Osteocyte (in vitro differentiated cells): Measurements from ENCODE around the gene PRDM2. TPM values are rescaled to one million over a fixed set of nuclear protein-coding genes. Genes with fewer than 3 reads are reported as not detected.

Experiments used
- DNase-seq: peaks from one replicate; pipeline ENCODE4 v3.0.0; 2021; ENCODE audit warnings: mixed read lengths; ENCODE audit not compliant: unreplicated experiment; ENCODE audit errors: extremely low spot score
- H3K27ac Mint-ChIP-seq: one replicate; pipeline ENCODE4 v1.8.0; 2021; ENCODE audit warnings: mild to moderate bottlenecking, mixed read lengths; ENCODE audit not compliant: unreplicated experiment
- H3K27me3 Mint-ChIP-seq: one replicate; pipeline ENCODE4 v1.8.0; 2021; ENCODE audit warnings: mixed read lengths; ENCODE audit not compliant: unreplicated experiment
- H3K36me3 Mint-ChIP-seq: one replicate; pipeline ENCODE4 v1.8.0; 2021; ENCODE audit warnings: mixed read lengths; ENCODE audit not compliant: unreplicated experiment
- H3K4me1 Mint-ChIP-seq: one replicate; pipeline ENCODE4 v1.8.0; 2021; ENCODE audit warnings: mixed read lengths; ENCODE audit not compliant: unreplicated experiment
- H3K4me3 Mint-ChIP-seq: one replicate; pipeline ENCODE4 v1.8.0; 2021; ENCODE audit warnings: mild to moderate bottlenecking, moderate library complexity, mixed read lengths; ENCODE audit not compliant: unreplicated experiment
- H3K9me3 Mint-ChIP-seq: one replicate; pipeline ENCODE4 v1.8.0; 2021; ENCODE audit warnings: mixed read lengths; ENCODE audit not compliant: unreplicated experiment
- total RNA-seq: library from RNA; stranded (reverse); gene quantifications from 2 replicates; pipeline ENCODE4 v1.2.1, GENCODE V29; 2021
- TF ChIP-seq, protein P1 (sequence below): fragments of 200-600 bp; sonication (generic); IDR thresholded peaks from 2 replicates; pipeline ENCODE4 v1.5.0; 2021; ENCODE audit warnings: antibody characterized with exemption, mild to moderate bottlenecking, moderate library complexity

PRDM2 gene
- total RNA-seq, 1 donor from 2014 or later: 51.7 TPM

DNA sequence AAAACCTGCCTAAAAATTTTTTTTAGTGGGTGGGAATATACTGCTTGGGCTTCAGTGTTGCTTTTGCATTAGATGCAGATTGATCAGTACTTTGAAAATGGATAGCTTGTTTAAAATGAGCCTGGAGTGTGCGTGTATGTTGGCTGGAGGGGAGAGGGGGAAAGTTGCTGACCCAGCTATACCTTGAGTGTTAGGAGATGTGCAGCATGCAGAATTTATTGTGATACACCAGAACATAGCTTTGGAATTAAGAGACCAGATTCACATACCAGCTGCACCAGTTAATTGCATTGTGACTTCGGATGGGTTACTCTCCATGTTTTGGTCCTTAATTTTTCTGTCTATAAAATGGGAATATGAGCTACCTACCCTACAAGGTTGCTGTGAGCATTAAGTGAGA lies 60.4 kb downstream of the PRDM2 start:
- DNase-seq: no peak

DNA sequence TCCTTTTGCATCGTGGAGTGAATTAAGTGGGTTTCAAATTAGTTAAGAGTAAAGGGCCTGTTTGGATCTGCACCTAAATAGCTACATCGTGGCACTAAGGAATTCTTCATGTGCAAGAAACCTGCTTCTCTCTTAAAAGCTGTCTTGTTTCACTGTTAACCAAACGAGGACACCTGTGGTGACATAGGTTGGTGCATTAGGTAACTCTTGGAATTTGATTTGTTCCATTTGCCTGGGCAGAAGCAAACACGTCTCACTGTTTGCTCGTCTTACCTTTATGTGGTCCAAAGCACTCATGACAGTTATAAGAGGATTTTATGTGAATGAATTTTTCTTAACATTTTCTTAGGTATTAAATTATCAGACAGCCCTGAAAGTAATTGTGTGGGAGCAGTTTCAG lies 60.9 kb downstream of the PRDM2 start:
- no peak for DNase-seq
- H3K27me3 Mint-ChIP-seq: no peaks in the 10 kb centered on the region
- H3K9me3 Mint-ChIP-seq: no peaks in the 10 kb centered on the region
- peak overlapping the region; percentile 15 for H3K27ac Mint-ChIP-seq
- H3K4me3 Mint-ChIP-seq: no peak overlapping the region
- peaks cover 82% of the 10 kb centered on the region for H3K4me1 Mint-ChIP-seq
- H3K36me3 Mint-ChIP-seq: no peaks in the 10 kb centered on the region
- TF ChIP-seq, protein P1, sequence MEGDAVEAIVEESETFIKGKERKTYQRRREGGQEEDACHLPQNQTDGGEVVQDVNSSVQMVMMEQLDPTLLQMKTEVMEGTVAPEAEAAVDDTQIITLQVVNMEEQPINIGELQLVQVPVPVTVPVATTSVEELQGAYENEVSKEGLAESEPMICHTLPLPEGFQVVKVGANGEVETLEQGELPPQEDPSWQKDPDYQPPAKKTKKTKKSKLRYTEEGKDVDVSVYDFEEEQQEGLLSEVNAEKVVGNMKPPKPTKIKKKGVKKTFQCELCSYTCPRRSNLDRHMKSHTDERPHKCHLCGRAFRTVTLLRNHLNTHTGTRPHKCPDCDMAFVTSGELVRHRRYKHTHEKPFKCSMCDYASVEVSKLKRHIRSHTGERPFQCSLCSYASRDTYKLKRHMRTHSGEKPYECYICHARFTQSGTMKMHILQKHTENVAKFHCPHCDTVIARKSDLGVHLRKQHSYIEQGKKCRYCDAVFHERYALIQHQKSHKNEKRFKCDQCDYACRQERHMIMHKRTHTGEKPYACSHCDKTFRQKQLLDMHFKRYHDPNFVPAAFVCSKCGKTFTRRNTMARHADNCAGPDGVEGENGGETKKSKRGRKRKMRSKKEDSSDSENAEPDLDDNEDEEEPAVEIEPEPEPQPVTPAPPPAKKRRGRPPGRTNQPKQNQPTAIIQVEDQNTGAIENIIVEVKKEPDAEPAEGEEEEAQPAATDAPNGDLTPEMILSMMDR: no peak

More for the DNA sequence above, 60.4 kb downstream of the PRDM2 start:
- Mint-ChIP-seq H3K9me3 (no peaks in the 10 kb centered on the region), H3K27me3 (no peaks in the 10 kb centered on the region), H3K36me3 (no peaks in the 10 kb centered on the region), H3K27ac (no peak overlapping the region), H3K4me3 (no peak overlapping the region), H3K4me1 (peaks cover 79% of the 10 kb centered on the region)
- TF ChIP-seq, protein P1: no peak

DNA sequence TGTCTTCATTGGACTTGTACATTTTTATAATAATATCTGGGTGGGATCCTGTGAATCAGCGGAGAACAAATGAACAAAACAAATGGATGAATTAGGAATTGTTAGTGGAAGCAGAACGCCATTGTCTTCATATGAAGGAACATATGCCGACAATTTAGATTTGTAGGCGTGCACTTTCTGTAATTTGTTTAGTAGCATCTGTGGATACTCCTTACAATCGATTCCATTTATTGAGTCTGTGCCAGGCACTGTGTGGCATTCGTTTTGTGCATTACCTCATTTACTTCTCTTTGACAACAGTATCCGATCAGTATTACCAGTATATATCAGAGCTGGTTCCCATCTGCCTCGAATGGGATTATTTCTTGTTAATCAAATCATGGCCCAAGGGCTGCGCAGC lies 61.9 kb downstream of the PRDM2 start:
- Mint-ChIP-seq H3K27ac (no peak overlapping the region), H3K9me3 (no peaks in the 10 kb centered on the region), H3K36me3 (no peaks in the 10 kb centered on the region), H3K27me3 (no peaks in the 10 kb centered on the region), H3K4me1 (peaks cover 85% of the 10 kb centered on the region), H3K4me3 (no peak overlapping the region)
- TF ChIP-seq, protein P1: no peak
- DNase-seq: no peak

DNA sequence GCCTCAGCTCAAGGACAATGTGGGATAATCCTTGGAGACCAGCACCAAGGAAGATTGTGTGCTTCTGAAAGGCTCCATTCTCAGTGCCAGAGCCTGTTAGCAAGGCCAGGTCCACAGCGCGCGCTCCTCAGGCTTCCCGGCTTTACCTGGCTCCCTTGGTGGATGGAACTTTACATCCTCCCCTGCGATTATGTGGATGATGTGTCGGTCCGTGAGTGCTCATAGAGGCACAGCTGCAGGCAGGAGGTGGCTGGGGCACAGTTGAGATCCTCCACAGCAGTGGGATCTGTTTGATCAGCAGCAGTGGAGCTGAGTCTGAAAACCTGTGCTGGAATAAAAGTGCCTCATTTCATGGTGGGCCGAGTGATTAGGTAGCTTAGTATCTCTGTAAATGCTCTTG lies 62.7 kb downstream of the PRDM2 start:
- no peak overlapping the region for H3K4me3 Mint-ChIP-seq
- no peaks in the 10 kb centered on the region for H3K36me3 Mint-ChIP-seq
- H3K4me1 Mint-ChIP-seq: peaks cover 85% of the 10 kb centered on the region
- H3K27ac Mint-ChIP-seq: peak overlapping the region; percentile 51
- no peak for DNase-seq
- TF ChIP-seq, protein P1: no peak
- H3K9me3 Mint-ChIP-seq: no peaks in the 10 kb centered on the region
- no peaks in the 10 kb centered on the region for H3K27me3 Mint-ChIP-seq

DNA sequence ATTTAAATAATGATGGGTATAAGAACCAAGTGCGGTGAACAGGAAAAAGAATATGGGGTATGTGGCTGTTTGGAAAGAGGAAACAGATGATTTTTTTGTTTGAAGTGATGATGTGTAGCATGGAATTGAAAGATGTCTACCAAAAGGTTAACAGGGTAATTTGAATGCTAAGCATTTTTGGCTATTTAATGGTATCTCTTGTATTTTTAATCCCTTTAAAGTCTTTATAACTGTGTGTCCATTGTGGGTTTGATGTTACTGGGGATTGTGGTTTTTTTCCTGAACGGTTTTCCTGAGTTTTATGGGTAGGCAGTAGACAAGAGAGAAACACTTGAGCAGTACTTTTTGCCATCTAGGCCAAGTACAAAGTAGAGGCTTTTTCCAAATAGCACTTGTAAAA lies 63.2 kb downstream of the PRDM2 start:
- H3K9me3 Mint-ChIP-seq: no peaks in the 10 kb centered on the region
- no peaks in the 10 kb centered on the region for H3K36me3 Mint-ChIP-seq
- no peak for DNase-seq
- H3K27ac Mint-ChIP-seq: peak overlapping the region; percentile 51
- peaks cover 84% of the 10 kb centered on the region for H3K4me1 Mint-ChIP-seq
- TF ChIP-seq, protein P1: no peak
- H3K27me3 Mint-ChIP-seq: no peaks in the 10 kb centered on the region
- H3K4me3 Mint-ChIP-seq: no peak overlapping the region
